IMR-90 (cell line): ENCODE measurements around the gene SERP2. TPM values are rescaled to one million over a fixed set of nuclear protein-coding genes. Genes with fewer than 3 reads are reported as not detected.

Experiments
- ATAC-seq: fragments of 200-7000 bp; cut with Tn5 transposase; 2 replicates; pipeline ENCODE4 v1.9.1; 2020; ENCODE audit warnings: low read depth, mild to moderate bottlenecking, moderate library complexity
- BruUV-seq: library from RNA; stranded (reverse); fragments of 400-500 nt; replicated peaks from 2 replicates; lab custom pipeline; 2021; lab: Mats Ljungman, UMichigan
- CTCF ChIA-PET: fragments of 300-600 bp; formaldehyde crosslinking; extraction: SDS; loops from one replicate; lab custom pipeline; 2021; ENCODE audit warnings: antibody characterized with exemption; lab: Yijun Ruan, JAX
- POLR2A ChIA-PET: fragments of 300-600 bp; sonication (Branson Sonifier 250); formaldehyde crosslinking; loops from one replicate; lab custom pipeline; 2022; ENCODE audit warnings: antibody characterized with exemption; ENCODE audit not compliant: unreplicated experiment; lab: Charles Lee
- DNase-seq: peaks from one replicate; pipeline ENCODE4 v3.0.0; 2013
- H2AFZ ChIP-seq: replicated peaks from 2 replicates; pipeline ENCODE3; 2013; ENCODE audit warnings: low read length, mild to moderate bottlenecking; ENCODE audit not compliant: poor library complexity
- H2AK5ac ChIP-seq: 2 replicates; pipeline ENCODE4 v1.6.1; 2013; ENCODE audit warnings: low read depth, low read length, inconsistent platforms
- H2AK9ac ChIP-seq: replicated peaks from 2 replicates; pipeline ENCODE3; 2013; ENCODE audit warnings: mild to moderate bottlenecking, low read depth, low read length, moderate library complexity; ENCODE audit not compliant: poor library complexity
- H2BK120ac ChIP-seq: 2 replicates; pipeline ENCODE4 v1.6.1; 2013; ENCODE audit warnings: low read depth, low read length, inconsistent platforms
- H2BK15ac ChIP-seq: 3 replicates; pipeline ENCODE4 v1.6.1; 2013; ENCODE audit warnings: low read depth, low read length, inconsistent platforms
- H2BK20ac ChIP-seq: 2 replicates; pipeline ENCODE4 v1.6.1; 2013; ENCODE audit warnings: low read depth, mild to moderate bottlenecking, inconsistent platforms, low read length, moderate library complexity
- H2BK5ac ChIP-seq: 2 replicates; pipeline ENCODE4 v1.6.1; 2013; ENCODE audit warnings: mild to moderate bottlenecking, low read depth, low read length, inconsistent platforms; ENCODE audit not compliant: poor library complexity, severe bottlenecking
- H3K14ac ChIP-seq: replicated peaks from 2 replicates; pipeline ENCODE4 v1.6.1; 2013; ENCODE audit warnings: low read depth, low read length, inconsistent platforms
- H3K18ac ChIP-seq: 2 replicates; pipeline ENCODE4 v1.6.1; 2013; ENCODE audit warnings: low read depth, low read length, control low read depth
- H3K23ac ChIP-seq: 2 replicates; pipeline ENCODE4 v1.6.1; 2013; ENCODE audit warnings: low read depth, low read length, inconsistent platforms
- H3K27ac ChIP-seq: 2 replicates; pipeline ENCODE4 v1.5.1; 2013; ENCODE audit warnings: mild to moderate bottlenecking, control low read depth, low read length; ENCODE audit not compliant: insufficient read depth
- H3K27me3 ChIP-seq: 2 replicates; pipeline ENCODE4 v1.6.1; 2013; ENCODE audit warnings: low read length; ENCODE audit not compliant: control insufficient read depth, insufficient read depth
- H3K36me3 ChIP-seq: 2 replicates; pipeline ENCODE4 v1.6.1; 2013; ENCODE audit warnings: low read length, mixed read lengths; ENCODE audit not compliant: control insufficient read depth, insufficient read depth
- H3K4ac ChIP-seq: 2 replicates; pipeline ENCODE4 v1.6.1; 2013; ENCODE audit warnings: low read depth, low read length, inconsistent platforms
- H3K4me1 ChIP-seq: 2 replicates; pipeline ENCODE4 v1.6.1; 2013; ENCODE audit warnings: low read length, mixed read lengths; ENCODE audit not compliant: control insufficient read depth, insufficient read depth
- H3K4me2 ChIP-seq: 2 replicates; pipeline ENCODE4 v1.6.1; 2013; ENCODE audit warnings: low read depth, mild to moderate bottlenecking, control low read depth, low read length, moderate library complexity
- H3K4me3 ChIP-seq: 2 replicates; pipeline ENCODE4 v1.5.1; 2013; ENCODE audit warnings: low read depth, mild to moderate bottlenecking, control low read depth, low read length, moderate library complexity; ENCODE audit not compliant: insufficient read depth
- H3K56ac ChIP-seq: 2 replicates; pipeline ENCODE4 v1.6.1; 2013; ENCODE audit warnings: low read length, inconsistent platforms; ENCODE audit not compliant: insufficient read depth; ENCODE audit errors: extremely low read depth
- H3K79me1 ChIP-seq, 2 experiments: 2 replicates each; pipeline ENCODE4 v1.6.1; 2013; ENCODE audit warnings: low read length in 2 of 2, inconsistent platforms in 1 of 2, low read depth in 1 of 2
- H3K9ac ChIP-seq: 2 replicates; pipeline ENCODE4 v1.6.1; 2013; ENCODE audit warnings: low read depth, low read length, control low read depth
- H3K9me1 ChIP-seq: 2 replicates; pipeline ENCODE4 v1.6.1; 2013; ENCODE audit warnings: low read length, inconsistent platforms; ENCODE audit not compliant: insufficient read depth
- H3K9me3 ChIP-seq: 2 replicates; pipeline ENCODE4 v1.6.1; 2013; ENCODE audit warnings: low read length; ENCODE audit not compliant: control insufficient read depth, insufficient read depth
- H4K20me1 ChIP-seq: 2 replicates; pipeline ENCODE4 v1.6.1; 2013; ENCODE audit warnings: low read length, inconsistent platforms; ENCODE audit not compliant: insufficient read depth
- H4K5ac ChIP-seq: 2 replicates; pipeline ENCODE4 v1.6.1; 2013; ENCODE audit warnings: mild to moderate bottlenecking, low read depth, low read length, control low read depth
- H4K8ac ChIP-seq, 2 experiments: 2 replicates each; pipeline ENCODE4 v1.6.1; 2013; ENCODE audit warnings: low read depth in 2 of 2, low read length in 2 of 2, control low read depth in 1 of 2, inconsistent platforms in 1 of 2
- H4K91ac ChIP-seq: 2 replicates; pipeline ENCODE4 v1.6.1; 2013; ENCODE audit warnings: low read depth, low read length, inconsistent platforms; ENCODE audit not compliant: insufficient read depth
- BHLHE40 ChIP-seq: fragments of 150-350 bp; IDR thresholded peaks from 2 replicates; pipeline ENCODE4 v1.6.1; 2016; ENCODE audit warnings: mild to moderate bottlenecking, low read depth, low read length
- CEBPB ChIP-seq: IDR thresholded peaks from 2 replicates; pipeline ENCODE4 v1.6.1; 2012; ENCODE audit warnings: low read depth, low read length, improper control_type of control experiment
- CHD1 ChIP-seq: IDR thresholded peaks from 2 replicates; pipeline ENCODE4 v1.6.1; 2012; ENCODE audit warnings: low read depth, low read length, improper control_type of control experiment
- MXI1 ChIP-seq: IDR thresholded peaks from 2 replicates; pipeline ENCODE4 v1.6.1; 2012; ENCODE audit warnings: low read depth, mild to moderate bottlenecking, low read length, moderate library complexity, borderline replicate concordance
- NFE2L2 ChIP-seq: fragments of 150-350 bp; IDR thresholded peaks from 2 replicates; pipeline ENCODE4 v1.6.1; 2016; ENCODE audit warnings: low read depth, mild to moderate bottlenecking, low read length
- POLR2A ChIP-seq: IDR thresholded peaks from 2 replicates; pipeline ENCODE4 v1.6.1; 2012; ENCODE audit warnings: mild to moderate bottlenecking, low read depth, low read length
- RAD21 ChIP-seq: IDR thresholded peaks from 2 replicates; pipeline ENCODE4 v1.6.1; 2012; ENCODE audit warnings: low read length, improper control_type of control experiment
- RCOR1 ChIP-seq: IDR thresholded peaks from 2 replicates; pipeline ENCODE4 v1.6.1; 2012; ENCODE audit warnings: mild to moderate bottlenecking, low read length, improper control_type of control experiment; ENCODE audit not compliant: insufficient replicate concordance
- RFX5 ChIP-seq: IDR thresholded peaks from 2 replicates; pipeline ENCODE4 v1.8.0; 2012; ENCODE audit warnings: low read depth, mild to moderate bottlenecking, low read length, moderate library complexity
- SMC3 ChIP-seq: fragments of 150-350 bp; IDR thresholded peaks from 2 replicates; pipeline ENCODE4 v1.6.1; 2016; ENCODE audit warnings: low read depth, mild to moderate bottlenecking, antibody characterized with exemption, low read length, moderate library complexity
- WGBS, 2 experiments: methylation state at CpG; one replicate each; pipeline versions ENCODE4 v1.1.5 to v1.1.7; 2013; ENCODE audit warnings: missing lambda C conversion rate in 2 of 2; ENCODE audit not compliant: insufficient read length in 1 of 2; ENCODE audit errors: extremely low coverage in 2 of 2; 5-methylcytosine and 5-hydroxymethylcytosine counted together
- dilution Hi-C: fragments of 300-500 bp; cut with HindIII; formaldehyde crosslinking; loops from one replicate; pipeline ENCODE4 v1.14.3; 2018; ENCODE audit warnings: low sequenced_read_pairs; ENCODE audit not compliant: unreplicated experiment
- in situ Hi-C: fragments of 300-500 bp; cut with MboI; formaldehyde crosslinking; loops from 3 replicates; pipeline ENCODE4 v1.14.3; 2019; ENCODE audit warnings: low sequenced_read_pairs, inconsistent platforms, mixed read lengths
- intact Hi-C: fragments of 100-400 bp; cut with micrococcal nuclease; formaldehyde crosslinking; loops from 2 replicates; pipeline ENCODE4 v1.10.0; 2022
- polyA plus RNA-seq, 3 experiments: library from polyadenylated mRNA; depleted of rRNA; stranded (reverse); fragments of >200 nt; gene quantifications; 2 replicates each; pipeline ENCODE4 v1.2.3, GENCODE V29; 2012; ENCODE audit warnings: low replicate concordance in 1 of 3
- total RNA-seq: library from RNA; depleted of rRNA; stranded (reverse); fragments of >200 nt; gene quantifications from 2 replicates; pipeline ENCODE4 v1.2.3, GENCODE V29; 2012
- TF ChIP-seq, protein P1 (sequence below): fragments of 150-350 bp; IDR thresholded peaks from 2 replicates; pipeline ENCODE4 v1.6.1; 2017; ENCODE audit warnings: mild to moderate bottlenecking, antibody characterized with exemption, low read length, low read depth
- TF ChIP-seq, protein P2 (sequence below): conservative IDR thresholded peaks from 2 replicates; pipeline ENCODE4 v1.5.1; 2012; ENCODE audit warnings: mild to moderate bottlenecking, low read depth, low read length, improper control_type of control experiment
- TF ChIP-seq, protein P3 (sequence below): fragments of 150-350 bp; IDR thresholded peaks from 2 replicates; pipeline ENCODE4 v1.6.1; 2016; ENCODE audit warnings: low read depth, mild to moderate bottlenecking, low read length, moderate library complexity, borderline replicate concordance

Gene SERP2
- total and polyA plus RNA-seq, 2 of the 4 experiments (the other 2 are of a cell fraction), result 0.54 to 1.4 TPM

DNA sequence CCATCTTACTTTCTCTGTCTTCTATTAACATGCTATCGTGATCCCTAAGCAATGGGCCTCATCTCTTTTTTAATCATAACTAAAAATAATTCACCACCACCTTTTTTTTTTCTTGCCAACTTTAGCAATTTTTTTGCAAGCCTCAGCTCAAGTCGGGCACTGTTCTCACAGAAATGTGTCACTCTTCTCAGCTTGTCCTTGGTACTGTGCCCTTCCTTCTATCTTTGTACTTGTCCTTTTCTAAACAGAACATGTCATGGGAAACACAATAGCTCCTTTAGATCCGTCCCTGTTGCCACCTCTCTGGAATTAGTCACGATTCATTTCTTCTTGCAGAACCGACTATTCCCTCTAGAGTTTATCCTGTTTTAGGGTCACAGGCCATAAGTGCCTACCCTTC, 10.3 kb downstream of the SERP2 start:
- BruUV-seq, result no TSS peak
- TF ChIP-seq, protein P1, sequence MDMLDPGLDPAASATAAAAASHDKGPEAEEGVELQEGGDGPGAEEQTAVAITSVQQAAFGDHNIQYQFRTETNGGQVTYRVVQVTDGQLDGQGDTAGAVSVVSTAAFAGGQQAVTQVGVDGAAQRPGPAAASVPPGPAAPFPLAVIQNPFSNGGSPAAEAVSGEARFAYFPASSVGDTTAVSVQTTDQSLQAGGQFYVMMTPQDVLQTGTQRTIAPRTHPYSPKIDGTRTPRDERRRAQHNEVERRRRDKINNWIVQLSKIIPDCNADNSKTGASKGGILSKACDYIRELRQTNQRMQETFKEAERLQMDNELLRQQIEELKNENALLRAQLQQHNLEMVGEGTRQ, result no peak
- TF ChIP-seq POLR2A (no peak), RAD21 (no peak), CEBPB (no peak), CHD1 (no peak), BHLHE40 (no peak), RCOR1 (no peak), NFE2L2 (no peak), RFX5 (no peak), SMC3 (no peak), MXI1 (no peak)
- TF ChIP-seq, protein P2, sequence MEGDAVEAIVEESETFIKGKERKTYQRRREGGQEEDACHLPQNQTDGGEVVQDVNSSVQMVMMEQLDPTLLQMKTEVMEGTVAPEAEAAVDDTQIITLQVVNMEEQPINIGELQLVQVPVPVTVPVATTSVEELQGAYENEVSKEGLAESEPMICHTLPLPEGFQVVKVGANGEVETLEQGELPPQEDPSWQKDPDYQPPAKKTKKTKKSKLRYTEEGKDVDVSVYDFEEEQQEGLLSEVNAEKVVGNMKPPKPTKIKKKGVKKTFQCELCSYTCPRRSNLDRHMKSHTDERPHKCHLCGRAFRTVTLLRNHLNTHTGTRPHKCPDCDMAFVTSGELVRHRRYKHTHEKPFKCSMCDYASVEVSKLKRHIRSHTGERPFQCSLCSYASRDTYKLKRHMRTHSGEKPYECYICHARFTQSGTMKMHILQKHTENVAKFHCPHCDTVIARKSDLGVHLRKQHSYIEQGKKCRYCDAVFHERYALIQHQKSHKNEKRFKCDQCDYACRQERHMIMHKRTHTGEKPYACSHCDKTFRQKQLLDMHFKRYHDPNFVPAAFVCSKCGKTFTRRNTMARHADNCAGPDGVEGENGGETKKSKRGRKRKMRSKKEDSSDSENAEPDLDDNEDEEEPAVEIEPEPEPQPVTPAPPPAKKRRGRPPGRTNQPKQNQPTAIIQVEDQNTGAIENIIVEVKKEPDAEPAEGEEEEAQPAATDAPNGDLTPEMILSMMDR, result no peak
- TF ChIP-seq, protein P3, sequence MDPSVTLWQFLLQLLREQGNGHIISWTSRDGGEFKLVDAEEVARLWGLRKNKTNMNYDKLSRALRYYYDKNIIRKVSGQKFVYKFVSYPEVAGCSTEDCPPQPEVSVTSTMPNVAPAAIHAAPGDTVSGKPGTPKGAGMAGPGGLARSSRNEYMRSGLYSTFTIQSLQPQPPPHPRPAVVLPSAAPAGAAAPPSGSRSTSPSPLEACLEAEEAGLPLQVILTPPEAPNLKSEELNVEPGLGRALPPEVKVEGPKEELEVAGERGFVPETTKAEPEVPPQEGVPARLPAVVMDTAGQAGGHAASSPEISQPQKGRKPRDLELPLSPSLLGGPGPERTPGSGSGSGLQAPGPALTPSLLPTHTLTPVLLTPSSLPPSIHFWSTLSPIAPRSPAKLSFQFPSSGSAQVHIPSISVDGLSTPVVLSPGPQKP, result no peak
- in situ Hi-C loops, result no loop called here
- H3K14ac ChIP-seq, result no peak overlapping the region
- H3K18ac ChIP-seq, result no peak overlapping the region
- H2AFZ ChIP-seq, result no peak overlapping the region
- no peak overlapping the region for H2BK5ac ChIP-seq
- H3K27me3 ChIP-seq, result no peaks in the 10 kb centered on the region
- DNase-seq (no peak), ATAC-seq (no peak)
- intact Hi-C loops, result no loop called here
- no peak overlapping the region for H3K4ac ChIP-seq
- H3K9me1 ChIP-seq, result peaks cover 4% of the 10 kb centered on the region
- H3K4me3 ChIP-seq, result no peak overlapping the region
- no peak overlapping the region for H2BK120ac ChIP-seq
- no peak overlapping the region for H2AK5ac ChIP-seq
- H3K56ac ChIP-seq, result no peak overlapping the region
- H3K23ac ChIP-seq, result no peak overlapping the region
- no peaks in the 10 kb centered on the region for H3K9me3 ChIP-seq
- H2AK9ac ChIP-seq, result no peak overlapping the region
- H4K20me1 ChIP-seq, result no peaks in the 10 kb centered on the region
- CTCF ChIA-PET, result no interaction called here
- peaks cover 3% of the 10 kb centered on the region for H3K4me1 ChIP-seq
- dilution Hi-C loops, result no loop called here
- POLR2A ChIA-PET, result no interaction called here
- H3K9ac ChIP-seq, result no peak overlapping the region
- H3K27ac ChIP-seq, result no peak overlapping the region
- H3K79me1 ChIP-seq, result no peaks in the 10 kb centered on the region
- H4K91ac ChIP-seq, result no peak overlapping the region
- WGBS, 2 experiments, result 68% methylated on average over 4 of the region's 5 CpGs; no CpG with 5 or more reads in 1 of the 2 experiments
- no peak overlapping the region for H4K5ac ChIP-seq
- H3K4me2 ChIP-seq, result no peak overlapping the region
- H2BK15ac ChIP-seq, result no peak overlapping the region
- H3K36me3 ChIP-seq, result no peaks in the 10 kb centered on the region
- H2BK20ac ChIP-seq, result no peak overlapping the region
- H4K8ac ChIP-seq, result no peak overlapping the region
